Hematopoietic multipotent progenitor cell treated with erythropoietin and hydrocortisone succinate and interleukin-3 and kit ligand, for 6 days (in vitro differentiated cells): ENCODE results near the gene HHAT.
A peak's percentile ranks its signal among the peaks of the same experiment; 100 is the strongest.

Experiments used
- DNase-seq: peaks from one replicate; pipeline ENCODE4 v3.0.0-alpha.2; 2015

HHAT gene

GRCh38 chr1:210558302-210558701 is 229.6 kb downstream of the HHAT start:
- DNase-seq: peak; percentile 92

- DNase-seq: no peak
These were observed 236.6 kb downstream of the HHAT start for GRCh38 chr1:210565306-210565705.

DNA sequence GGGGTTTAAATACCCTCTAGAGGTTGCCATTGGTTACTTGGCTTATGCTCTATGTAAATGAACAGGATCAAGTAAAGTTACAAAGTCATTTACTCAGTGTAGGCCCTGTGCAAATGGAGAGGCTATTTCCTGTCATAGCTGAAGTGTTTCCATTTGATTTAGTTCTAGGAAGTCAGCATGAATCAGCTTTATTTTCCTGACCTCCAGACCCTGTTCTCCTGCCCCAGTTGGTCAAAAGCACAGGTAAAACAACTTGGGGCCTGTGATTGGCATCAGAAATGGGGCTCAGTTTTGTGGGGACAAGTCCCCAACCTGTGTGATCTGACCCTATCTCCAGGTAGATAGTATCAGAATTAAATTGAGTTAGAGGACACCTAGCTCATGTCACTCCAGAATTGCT is 239.9 kb downstream of the HHAT start:
- DNase-seq: no peak

DNA sequence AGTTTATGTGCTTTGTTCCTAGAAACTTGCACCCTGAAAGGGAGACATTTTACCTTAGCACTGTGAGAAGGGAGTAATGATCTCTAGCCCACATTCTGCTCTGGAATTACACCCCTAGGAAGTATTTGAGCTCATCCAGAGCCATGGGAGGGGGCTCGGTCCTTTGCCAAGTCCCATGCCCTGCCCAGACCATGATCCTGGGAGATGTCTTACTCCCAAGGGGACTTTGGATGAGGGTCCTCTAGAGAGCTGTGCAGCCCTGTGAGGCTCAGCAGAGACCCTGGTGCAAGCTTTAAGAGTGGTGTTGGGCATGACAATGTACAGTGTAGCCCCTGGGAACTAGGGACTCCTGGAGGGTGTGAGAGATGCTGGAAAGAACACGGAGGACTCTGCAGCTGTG is 241.4 kb downstream of the HHAT start:
- no peak for DNase-seq

- peak; percentile 16 for DNase-seq
These were observed 242.9 kb downstream of the HHAT start for GRCh38 chr1:210571356-210572284.

DNA sequence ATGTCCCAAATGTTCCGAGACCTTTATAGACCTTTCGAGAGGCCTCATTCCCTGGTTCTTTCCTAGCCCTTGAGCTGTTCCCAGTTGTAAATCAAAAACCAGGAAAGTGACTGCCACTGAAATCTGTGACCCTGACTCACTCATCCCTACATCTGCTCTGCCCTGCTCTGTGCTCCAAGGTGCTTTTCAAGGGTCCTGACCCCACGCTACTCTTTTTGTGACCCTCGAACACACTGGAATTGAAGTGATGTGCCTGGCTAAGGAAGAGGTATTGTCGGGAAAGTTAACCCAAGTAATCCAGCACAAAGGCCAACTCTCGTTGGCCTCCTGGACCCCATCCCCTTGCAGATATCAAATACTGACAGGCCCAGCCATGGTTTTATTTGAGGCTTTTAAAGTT is 244.4 kb downstream of the HHAT start:
- no peak for DNase-seq

DNA sequence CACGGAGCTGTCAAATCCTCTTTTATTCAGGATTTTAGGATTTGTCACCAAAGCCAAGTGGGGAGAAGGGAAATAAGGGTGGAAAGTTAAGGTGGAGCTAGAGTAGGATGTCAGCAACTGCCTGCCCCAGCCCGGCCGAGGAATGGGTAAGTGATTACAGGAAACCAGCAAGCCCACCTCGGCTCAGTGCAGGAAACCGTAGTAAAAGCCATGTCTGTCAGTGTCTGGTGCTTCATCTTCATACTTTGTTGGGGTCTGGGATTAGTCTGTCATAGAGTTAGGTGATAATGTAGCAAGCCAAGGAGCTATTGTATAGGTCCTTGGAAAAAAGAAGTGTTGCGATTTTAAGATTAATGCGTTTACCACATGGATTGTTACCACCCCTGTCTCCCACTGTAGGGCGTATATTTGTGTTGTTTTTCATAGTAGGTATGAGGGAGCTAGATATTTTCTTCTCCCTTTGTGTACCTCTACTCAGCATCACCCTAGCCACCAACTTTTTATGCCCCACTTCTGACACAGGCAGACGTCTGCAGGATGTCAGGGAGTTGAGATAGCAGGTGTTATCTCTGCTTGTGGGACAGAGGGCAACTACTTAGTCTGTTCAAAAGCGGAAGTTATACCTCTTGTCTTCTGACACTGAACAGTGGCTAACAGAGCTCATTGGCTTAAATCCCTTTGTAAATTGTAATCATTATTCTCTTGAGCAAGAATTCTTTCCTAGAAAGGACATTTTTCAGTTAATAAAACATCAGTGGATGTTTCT is 253.7 kb downstream of the HHAT start:
- DNase-seq: peak; percentile 91

- peak; percentile 96 for DNase-seq
These were observed 255.9 kb downstream of the HHAT start for GRCh38 chr1:210584439-210585113.

- no peak for DNase-seq
These were observed 258.1 kb downstream of the HHAT start for GRCh38 chr1:210586771-210587170.

GRCh38 chr1:210587566-210587965 is 258.9 kb downstream of the HHAT start:
- DNase-seq: no peak

- no peak for DNase-seq
These were observed 259.7 kb downstream of the HHAT start for GRCh38 chr1:210588357-210588756.

DNA sequence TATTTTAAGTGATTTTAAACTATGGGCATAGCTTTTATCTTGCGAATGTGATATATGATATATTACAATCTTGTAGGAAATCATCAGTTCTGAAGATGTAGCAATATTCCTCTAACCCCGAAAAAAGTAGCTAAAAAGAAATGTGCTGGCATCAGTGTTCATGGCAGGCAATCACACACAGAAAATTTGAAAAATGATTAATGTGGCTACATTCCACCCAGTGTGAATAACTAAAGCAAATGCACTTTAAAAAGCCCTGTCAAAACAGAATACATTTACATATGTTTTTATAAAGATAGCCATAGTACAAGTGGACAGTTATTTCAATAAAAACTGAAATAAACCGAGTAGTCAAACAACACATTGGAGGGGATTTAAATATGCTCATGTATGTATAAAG is 260.2 kb downstream of the HHAT start:
- DNase-seq: no peak

GRCh38 chr1:210591214-210591613 is 262.5 kb downstream of the HHAT start:
- DNase-seq: no peak

- no peak for DNase-seq
These were observed 265.9 kb downstream of the HHAT start for GRCh38 chr1:210594605-210595004.

DNA sequence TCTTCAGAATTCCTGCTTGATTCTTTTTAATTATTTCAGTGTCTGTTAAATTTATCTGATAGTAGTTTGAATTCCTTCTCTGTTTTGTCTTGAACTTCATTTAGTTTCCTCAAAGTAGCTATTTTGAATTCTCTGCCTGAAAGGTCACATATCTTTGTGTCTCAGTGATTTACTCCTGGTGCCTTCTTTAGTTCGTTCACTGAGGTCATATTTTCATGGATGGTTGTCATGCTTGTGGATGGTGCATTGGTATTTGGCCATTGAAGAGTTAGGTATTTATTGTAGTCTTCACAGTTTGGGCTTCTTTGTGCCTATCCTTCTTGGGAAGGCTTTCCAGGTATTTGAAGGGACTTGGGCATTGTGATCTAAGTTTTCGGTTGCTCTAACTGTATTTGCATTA is 267.9 kb downstream of the HHAT start:
- DNase-seq: no peak

GRCh38 chr1:210597555-210598134 is 268.9 kb downstream of the HHAT start:
- peak; percentile 46 for DNase-seq

DNA sequence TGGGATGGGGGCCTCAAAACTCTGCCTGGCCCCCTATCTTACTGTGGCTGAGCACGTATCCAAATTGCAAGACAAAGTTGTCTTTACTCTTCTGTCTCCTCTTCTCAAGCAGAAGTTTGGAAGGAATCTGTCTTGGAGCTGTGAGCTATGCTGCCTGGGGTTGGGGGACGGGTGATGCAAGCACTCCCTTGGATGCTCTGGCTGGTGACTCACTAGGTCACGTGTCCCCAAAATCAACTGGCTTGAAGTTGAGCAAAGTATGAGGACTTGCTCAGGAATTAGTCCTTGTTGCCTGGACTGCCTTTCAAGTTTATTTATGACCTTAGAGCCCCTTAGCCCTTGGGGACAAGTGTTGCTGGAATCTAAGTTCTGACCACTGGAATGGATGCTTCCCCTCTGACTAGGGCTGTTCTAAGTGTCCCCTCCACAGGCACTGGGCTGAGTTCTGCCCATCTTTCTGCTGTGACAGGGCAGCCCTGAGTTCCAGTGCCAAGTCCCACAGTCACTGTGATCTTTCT is 269.5 kb downstream of the HHAT start:
- no peak for DNase-seq

GRCh38 chr1:210600421-210601159 is 271.9 kb downstream of the HHAT start:
- DNase-seq: no peak

DNA sequence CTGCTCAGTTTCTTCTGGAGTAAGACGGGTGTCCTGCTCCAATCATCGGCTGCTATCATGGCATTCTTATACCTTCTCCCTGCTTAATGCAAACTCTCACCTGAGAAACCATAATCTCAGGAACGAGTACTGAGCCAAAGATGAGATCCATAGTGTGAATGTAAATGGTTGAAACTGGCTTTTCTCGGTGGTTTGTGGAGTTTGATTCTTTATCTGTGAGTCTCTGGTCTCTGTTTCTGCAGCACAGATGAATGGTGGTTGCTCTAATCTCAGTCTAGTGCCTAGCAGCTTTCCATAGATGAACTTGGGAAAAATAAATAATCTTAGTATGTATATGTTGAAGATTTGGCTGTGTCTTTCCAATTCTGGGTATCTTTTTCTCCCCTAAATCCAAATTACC is 274.4 kb downstream of the HHAT start:
- no peak for DNase-seq

DNA sequence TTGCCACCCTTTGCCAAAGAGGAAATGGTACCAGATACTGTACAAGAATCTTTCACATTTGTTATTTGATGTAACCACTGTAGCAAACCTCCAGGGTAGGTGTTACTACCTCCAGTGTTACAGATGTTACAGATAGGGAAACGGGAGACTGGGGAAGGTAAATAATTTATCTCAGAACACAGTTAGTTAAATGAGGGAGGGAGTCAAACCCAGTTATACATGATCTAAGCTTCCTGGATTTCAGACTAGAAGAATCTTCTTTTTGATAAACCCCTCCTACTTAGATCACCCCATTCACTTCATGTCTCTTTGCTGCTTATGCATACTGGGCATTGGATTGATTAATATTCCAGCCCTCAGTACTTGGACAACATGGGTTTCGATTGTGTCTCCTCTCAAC is 276.4 kb downstream of the HHAT start:
- no peak for DNase-seq

GRCh38 chr1:210607361-210607760 is 278.7 kb downstream of the HHAT start:
- DNase-seq: no peak

DNA sequence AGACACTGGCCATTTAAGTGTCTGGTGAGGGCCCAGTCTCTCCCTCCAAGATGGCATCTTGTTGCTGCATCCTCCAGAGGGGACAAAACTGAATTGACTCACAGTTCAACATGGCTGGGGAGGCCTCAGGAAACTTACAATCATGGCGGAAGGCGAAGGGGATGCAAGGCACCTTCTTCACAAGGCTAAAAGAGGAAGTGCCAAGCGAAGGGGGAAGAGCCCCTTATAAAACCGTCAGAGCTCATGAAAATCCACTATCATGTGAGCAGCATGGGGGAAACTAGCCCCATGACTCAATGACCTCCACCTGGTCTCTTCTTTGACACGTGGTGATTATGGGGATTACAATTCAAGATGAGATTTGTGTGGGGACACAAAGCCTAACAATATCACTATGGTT is 280.1 kb downstream of the HHAT start:
- no peak for DNase-seq
